Retina (tissue), 1 donor: Measurements from ENCODE around the gene B3GAT1.

ENCODE experiments used
- DNase-seq: peaks from one replicate; pipeline ENCODE4 v3.0.0-alpha.2; 2016

The B3GAT1 gene

DNA sequence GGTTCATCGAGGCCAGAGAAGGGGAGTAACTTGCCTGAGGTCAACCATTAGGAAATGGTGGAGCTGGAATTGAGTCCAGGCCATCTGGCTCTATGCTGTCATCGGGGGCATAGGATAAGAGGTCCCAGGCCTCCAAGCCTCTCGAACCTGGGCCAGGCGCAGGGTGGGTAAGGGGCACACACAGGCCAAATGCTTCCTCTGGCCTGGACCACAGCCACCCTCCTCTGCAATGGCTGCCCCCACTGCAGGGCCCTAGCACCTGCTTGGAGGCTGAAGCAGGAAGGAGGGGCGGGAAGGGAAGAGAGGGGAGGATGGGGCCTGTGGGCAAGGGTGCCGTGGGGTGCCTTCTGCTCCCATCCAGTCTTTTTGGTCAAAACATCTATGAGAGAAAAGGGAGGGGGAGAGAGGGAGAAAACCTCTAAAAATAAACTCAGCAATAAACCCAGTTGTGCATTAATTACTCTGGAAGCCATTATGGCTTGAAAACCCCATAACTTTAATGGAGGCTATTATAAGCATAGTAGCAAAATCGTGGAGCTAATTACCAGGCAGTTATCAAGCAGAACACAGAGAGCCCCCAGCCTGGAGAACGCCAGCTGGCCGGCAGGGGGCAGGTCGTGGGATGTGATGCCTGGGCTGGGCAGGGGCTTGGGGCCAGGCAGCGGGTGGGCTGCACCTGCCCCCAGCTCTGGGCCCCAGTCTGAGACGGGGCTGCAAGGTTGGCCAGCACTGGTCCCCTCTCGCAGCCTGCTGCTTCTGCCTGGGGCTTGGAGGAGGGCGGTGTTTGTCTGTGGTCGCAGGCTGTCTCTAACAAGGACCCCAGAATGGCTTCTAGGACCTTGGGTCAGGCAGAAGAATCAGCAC lies 21.1 kb downstream of the B3GAT1 start:
- DNase-seq: no peak

GRCh38 chr11:134389464-134390180 lies 22.4 kb downstream of the B3GAT1 start:
- DNase-seq: no peak

DNA sequence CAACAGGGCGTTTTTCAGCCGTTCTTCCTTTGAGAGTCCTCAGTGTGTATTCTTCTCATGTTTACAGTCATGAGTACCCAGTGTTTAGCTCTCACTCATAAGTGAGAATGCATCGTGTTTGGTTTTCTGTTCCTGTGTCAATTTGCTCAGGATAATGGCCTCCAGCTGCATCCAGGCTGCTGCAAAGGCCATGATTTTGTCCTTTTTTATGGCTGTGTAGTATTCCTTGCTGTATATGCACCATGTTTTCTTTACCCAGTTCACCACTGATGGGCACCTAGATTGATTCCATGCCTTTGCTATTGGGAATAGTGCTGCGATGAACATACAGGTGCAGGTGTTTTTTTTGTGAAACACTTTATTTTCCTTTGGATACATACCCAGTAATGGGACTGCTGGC lies 23.5 kb downstream of the B3GAT1 start:
- no peak for DNase-seq

DNA sequence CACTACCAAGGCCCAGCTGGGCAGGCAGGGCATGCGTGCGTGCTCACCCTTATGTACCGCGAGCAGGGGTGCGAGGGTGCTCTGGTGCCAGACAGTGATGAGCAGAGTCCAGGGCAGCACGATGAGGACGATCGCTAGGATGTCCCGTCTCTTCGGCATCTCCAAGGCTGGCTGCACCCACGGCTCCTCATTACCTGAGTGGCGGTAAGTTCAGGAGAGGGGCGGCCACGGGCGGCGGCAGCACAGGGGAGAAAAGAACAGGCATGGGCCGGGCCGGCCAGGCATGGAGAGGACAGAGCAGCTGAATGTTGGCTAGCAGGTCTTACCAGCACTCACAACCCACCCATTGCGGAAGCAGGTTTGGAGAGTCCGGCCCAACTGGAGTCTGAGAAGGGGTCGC lies 24.5 kb downstream of the B3GAT1 start:
- no peak for DNase-seq

DNA sequence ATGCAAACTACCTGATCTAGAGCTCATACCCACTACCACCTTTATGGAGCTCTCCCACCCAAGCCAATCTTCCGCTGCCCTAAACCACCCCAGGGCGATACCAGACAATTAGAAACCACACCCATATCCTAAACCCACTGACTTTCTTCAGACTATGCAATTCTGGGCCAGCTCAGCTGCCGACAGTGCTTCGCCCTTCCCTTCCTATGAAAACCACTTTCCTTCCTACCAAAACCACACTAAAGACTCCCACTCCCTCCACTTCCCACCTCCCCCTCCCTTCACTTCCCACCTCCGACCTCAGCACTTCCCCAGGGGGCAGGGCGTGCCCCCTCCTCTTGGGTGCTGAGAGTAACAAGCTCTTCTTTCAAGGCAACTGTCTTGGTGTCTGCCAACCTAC lies 25.1 kb downstream of the B3GAT1 start:
- DNase-seq: no peak

- DNase-seq: no peak
These were observed 26.1 kb downstream of the B3GAT1 start for GRCh38 chr11:134385774-134386565.

- no peak for DNase-seq
These were observed 26.9 kb downstream of the B3GAT1 start for GRCh38 chr11:134385171-134385570.

DNA sequence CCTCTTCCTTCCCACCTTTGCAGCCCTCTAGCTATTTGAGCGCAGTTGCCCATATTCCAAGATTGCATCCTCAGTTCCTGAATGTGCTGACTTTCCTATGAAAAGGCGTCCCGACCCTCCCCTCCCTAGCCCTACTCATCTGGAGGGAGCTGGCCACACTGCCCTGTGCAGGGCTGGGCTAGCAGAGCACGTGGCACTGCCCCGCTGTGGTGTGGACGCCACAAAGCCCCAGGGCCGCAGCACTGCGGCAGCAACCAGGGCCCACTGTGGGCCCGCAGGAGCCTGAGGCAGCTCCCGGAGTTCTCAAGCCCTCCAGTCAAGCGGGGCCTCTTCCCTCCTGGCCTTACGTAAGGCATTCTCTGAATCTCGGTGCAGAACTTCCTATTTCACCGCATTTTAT lies 27.6 kb downstream of the B3GAT1 start:
- DNase-seq: no peak

GRCh38 chr11:134383576-134384221 lies 28.3 kb downstream of the B3GAT1 start:
- DNase-seq: no peak

DNA sequence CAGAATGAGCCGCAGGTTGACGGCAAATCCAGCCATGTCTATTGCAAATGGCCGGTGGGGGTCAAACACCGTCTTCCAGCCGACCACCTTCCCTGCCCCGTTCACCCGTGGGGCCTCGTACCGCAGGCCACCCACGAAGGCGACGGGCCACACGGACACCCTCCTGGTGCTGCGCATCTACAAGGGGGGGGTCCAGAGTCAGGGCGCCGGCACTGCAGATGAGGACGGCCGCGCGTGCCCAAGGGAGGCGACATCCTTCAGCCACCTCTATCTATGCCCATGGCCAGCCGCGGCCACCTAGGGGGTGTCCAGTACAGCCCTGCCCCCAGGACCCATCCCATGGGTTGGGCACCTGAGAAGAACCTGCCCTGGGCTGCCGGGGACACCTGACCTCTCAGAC lies 29.2 kb downstream of the B3GAT1 start:
- DNase-seq: no peak

DNA sequence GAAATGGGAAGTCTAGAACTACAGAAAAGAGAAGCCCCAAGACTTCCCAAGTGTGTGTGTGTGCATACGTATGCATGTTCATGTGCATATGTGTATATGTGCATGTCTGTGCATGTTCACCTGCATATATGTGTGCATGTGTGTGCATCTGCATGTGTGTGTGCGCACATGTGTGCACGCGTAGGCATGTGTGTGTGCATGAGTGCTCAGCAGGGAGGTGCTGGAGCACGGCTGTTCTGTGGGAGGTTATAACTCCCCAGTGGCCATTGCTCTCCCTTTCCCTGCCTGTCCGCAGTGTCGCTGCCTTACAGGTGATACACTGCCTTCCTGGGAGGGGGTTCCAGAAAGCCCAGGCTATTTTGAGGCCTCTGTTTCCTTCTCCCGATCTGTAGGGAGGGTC lies 29.8 kb downstream of the B3GAT1 start:
- DNase-seq: no peak

DNA sequence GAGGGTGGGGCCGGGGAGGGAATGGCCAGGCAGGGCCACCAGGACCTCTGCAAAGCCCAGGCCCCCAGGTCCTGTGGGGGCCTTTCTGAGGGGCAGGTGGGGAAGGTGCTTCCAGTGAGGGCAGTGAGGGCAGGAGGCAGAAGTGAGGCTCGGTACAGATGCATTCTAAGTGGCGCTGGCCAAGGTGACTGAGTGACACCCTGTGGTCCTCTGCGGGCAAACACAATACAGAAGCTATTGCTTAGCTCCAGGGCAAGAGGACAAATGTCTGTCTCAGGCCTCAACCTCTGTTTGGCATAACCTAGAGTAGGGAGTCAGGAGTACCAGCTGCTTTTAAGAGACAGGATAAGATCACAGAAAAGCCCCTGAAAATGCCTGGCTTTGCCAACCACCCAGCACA lies 31.3 kb downstream of the B3GAT1 start:
- DNase-seq: no peak

GRCh38 chr11:134380229-134380628 lies 31.8 kb downstream of the B3GAT1 start:
- no peak for DNase-seq

DNA sequence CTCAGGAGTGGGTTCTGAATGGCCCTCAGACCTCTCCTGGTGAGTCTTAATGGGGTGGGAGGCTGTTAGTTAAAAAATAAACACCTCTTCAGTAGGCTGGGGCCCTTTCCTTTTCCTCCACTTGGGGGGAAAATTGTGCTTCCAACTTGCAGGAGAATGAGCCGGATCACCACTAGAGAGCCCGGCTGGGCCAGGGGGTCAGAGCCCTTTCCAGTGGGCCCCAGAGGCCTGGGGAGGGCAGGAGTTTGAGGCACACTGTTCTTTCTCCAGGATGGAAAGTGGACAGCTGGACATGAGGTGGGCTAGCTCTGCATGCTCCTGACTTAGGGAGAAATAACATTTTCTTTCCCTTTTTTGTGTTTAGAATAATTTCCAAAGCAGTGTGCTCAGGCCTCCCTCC lies 32.8 kb downstream of the B3GAT1 start:
- no peak for DNase-seq

DNA sequence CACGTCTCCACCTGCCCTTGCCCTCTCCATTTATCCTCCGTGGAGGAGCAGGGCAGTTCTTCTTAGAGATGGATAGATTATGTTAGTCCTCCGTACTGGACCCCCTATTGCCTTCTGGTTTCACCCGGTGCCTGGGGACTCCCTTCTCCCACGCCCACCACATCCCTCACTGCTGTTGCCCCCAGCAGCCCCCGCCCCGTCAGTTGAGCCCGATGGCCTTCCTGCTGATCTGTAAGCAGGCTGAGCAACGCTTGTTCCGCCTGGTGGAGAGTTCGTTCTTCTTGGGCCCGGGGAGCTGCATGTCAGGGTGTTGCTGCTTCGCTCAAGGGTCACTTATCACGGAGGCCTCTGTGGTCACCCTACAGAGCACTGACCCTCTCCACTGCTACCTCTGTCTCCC lies 34.2 kb downstream of the B3GAT1 start:
- no peak for DNase-seq

GRCh38 chr11:134376150-134376921 lies 35.7 kb downstream of the B3GAT1 start:
- DNase-seq: no peak

DNA sequence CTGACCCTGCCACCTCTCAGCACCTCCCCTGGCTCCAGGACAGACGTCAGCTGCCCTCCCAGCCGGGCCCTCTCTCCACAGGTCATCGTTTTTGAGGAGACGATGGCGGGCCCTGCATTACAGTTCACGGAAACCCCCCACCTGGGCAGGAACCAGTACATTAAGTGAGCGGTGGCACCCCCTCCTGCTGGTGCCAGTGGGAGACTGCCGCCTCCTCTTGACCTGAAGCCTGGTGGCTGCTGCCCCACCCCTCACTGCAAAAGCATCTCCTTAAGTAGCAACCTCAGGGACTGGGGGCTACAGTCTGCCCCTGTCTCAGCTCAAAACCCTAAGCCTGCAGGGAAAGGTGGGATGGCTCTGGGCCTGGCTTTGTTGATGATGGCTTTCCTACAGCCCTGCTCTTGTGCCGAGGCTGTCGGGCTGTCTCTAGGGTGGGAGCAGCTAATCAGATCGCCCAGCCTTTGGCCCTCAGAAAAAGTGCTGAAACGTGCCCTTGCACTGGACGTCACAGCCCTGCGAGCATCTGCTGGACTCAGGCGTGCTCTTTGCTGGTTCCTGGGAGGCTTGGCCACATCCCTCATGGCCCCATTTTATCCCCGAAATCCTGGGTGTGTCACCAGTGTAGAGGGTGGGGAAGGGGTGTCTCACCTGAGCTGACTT lies 37.0 kb downstream of the B3GAT1 start:
- DNase-seq: no peak

DNA sequence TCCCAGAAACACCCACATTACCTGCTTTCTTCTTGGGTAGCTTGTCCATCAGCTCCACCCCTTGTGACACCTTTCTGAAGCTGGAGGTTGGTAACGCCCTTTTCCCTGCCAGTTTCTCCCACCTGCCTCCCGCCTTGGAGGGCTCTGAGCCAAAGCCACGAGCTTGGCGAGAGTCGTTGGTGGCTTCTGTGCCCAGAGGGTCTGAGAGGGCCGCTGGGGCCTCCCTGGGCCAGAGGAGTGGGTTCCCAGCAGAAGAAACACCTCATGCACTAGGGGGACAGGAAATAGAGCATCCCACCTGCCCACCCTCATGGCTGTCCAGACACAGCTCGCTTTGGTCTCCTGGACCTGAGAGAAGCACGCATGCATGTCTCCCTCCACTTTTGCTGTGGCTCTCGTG lies 37.9 kb downstream of the B3GAT1 start:
- no peak for DNase-seq

DNA sequence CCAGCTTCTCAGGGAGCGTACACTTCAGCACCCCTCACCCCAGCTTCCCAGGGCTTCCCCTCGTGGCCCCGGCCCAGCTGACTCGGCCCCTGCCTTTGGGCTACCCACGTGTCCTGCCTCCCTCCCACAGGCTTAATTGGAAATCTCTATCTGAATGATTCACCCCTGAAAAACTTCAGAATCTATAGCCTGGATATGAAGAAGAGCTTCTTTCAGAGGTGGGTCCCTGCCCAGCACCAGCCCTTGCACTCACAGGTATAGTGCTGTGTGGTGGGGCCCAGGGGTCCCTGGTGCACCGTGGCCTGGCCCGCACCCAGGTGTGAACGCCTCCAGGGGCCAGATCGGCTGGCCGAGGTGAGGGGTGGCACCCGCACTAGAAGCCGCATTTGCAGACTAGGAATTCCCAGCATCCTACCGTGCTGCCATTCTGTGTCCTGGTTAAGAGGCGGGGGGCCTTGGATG lies 38.4 kb downstream of the B3GAT1 start:
- no peak for DNase-seq

GRCh38 chr11:134372961-134373360 lies 39.1 kb downstream of the B3GAT1 start:
- no peak for DNase-seq

- DNase-seq: no peak
These were observed 39.5 kb downstream of the B3GAT1 start for GRCh38 chr11:134372536-134372935.
